Stimulated activated CD4-positive, alpha-beta T cell treated with anti-CD3 and anti-CD28 coated beads, Interleukin-15, amount 100 ng/mL, for 24 hours (primary cell): Measurements from ENCODE around the gene CFAP157.

Experiments used
- DNase-seq: peaks from one replicate; pipeline ENCODE4 v3.0.0-alpha.2; 2020

Gene CFAP157

GRCh38 chr9:127706836-127707241, at the start of gene CFAP157:
Gene CFAP157, plus strand, starts transcription at chr9:127706988. Its CDS starts 44 bp downstream, at chr9:127707032.
- DNase-seq = no peak

- DNase-seq = no peak
Measured at GRCh38 chr9:127658428-127658827, 48.4 kb upstream of the CFAP157 start.

- no peak for DNase-seq
Measured at GRCh38 chr9:127660886-127661741, 45.7 kb upstream of the CFAP157 start.

GRCh38 chr9:127662617-127663016, 44.2 kb upstream of the CFAP157 start:
- DNase-seq = no peak

GRCh38 chr9:127664324-127664677, 42.5 kb upstream of the CFAP157 start:
- DNase-seq = no peak

GRCh38 chr9:127664678-127665507, 41.9 kb upstream of the CFAP157 start:
- DNase-seq = no peak

GRCh38 chr9:127667127-127667844, 39.5 kb upstream of the CFAP157 start:
- DNase-seq = no peak

GRCh38 chr9:127667906-127668305, 38.9 kb upstream of the CFAP157 start:
- no peak for DNase-seq

GRCh38 chr9:127673234-127673633, 33.6 kb upstream of the CFAP157 start:
- DNase-seq = no peak

- DNase-seq = no peak
Measured at GRCh38 chr9:127676638-127677037, 30.1 kb upstream of the CFAP157 start.

- no peak for DNase-seq
Measured at GRCh38 chr9:127679506-127679905, 27.3 kb upstream of the CFAP157 start.

GRCh38 chr9:127680226-127680625, 26.6 kb upstream of the CFAP157 start:
- no peak for DNase-seq

GRCh38 chr9:127680846-127681245, 25.9 kb upstream of the CFAP157 start:
- no peak for DNase-seq

GRCh38 chr9:127682351-127683136, 24.2 kb upstream of the CFAP157 start:
- DNase-seq = no peak

GRCh38 chr9:127683723-127684122, 23.1 kb upstream of the CFAP157 start:
- no peak for DNase-seq

- DNase-seq = no peak
Measured at GRCh38 chr9:127684576-127684975, 22.2 kb upstream of the CFAP157 start.

- no peak for DNase-seq
Measured at GRCh38 chr9:127686461-127687393, 20.1 kb upstream of the CFAP157 start.

- no peak for DNase-seq
Measured at GRCh38 chr9:127689329-127690000, 17.3 kb upstream of the CFAP157 start.

- DNase-seq = no peak
Measured at GRCh38 chr9:127690735-127691134, 16.1 kb upstream of the CFAP157 start.

GRCh38 chr9:127692071-127692470, 14.7 kb upstream of the CFAP157 start:
- DNase-seq = no peak

GRCh38 chr9:127693143-127693542, 13.6 kb upstream of the CFAP157 start:
- no peak for DNase-seq
